Mesenchymal stem cell (in vitro differentiated cells and primary cell): Measurements from ENCODE around the gene SPATS2.

Experiments used
- DNase-seq: peaks from one replicate; pipeline ENCODE4 v3.0.0-alpha.2; 2013
- H2AFZ ChIP-seq: one replicate; pipeline ENCODE4 v1.6.1; 2013; ENCODE audit warnings: low read depth, mild to moderate bottlenecking, control low read depth, inconsistent platforms, low read length, moderate library complexity
- H2AK5ac ChIP-seq: 2 replicates; pipeline ENCODE4 v1.6.1; 2013; ENCODE audit warnings: low read length, moderate library complexity, mild to moderate bottlenecking, inconsistent platforms; ENCODE audit not compliant: severe bottlenecking
- H2BK120ac ChIP-seq: one replicate; pipeline ENCODE4 v1.6.1; 2013; ENCODE audit warnings: low read depth, mild to moderate bottlenecking, inconsistent platforms, low read length, moderate library complexity
- H2BK12ac ChIP-seq, 2 experiments: one replicate each; pipeline ENCODE4 v1.6.1; 2013; ENCODE audit warnings: inconsistent platforms in 2 of 2, low read length in 2 of 2, mild to moderate bottlenecking in 2 of 2, moderate library complexity in 2 of 2, control low read depth in 1 of 2
- H2BK15ac ChIP-seq: one replicate; pipeline ENCODE4 v1.6.1; 2013; ENCODE audit warnings: mild to moderate bottlenecking, low read depth, inconsistent platforms; ENCODE audit not compliant: poor library complexity, severe bottlenecking
- H2BK5ac ChIP-seq: 2 replicates; pipeline ENCODE4 v1.6.1; 2013; ENCODE audit warnings: low read depth, mild to moderate bottlenecking, low read length, control low read depth, inconsistent platforms; ENCODE audit not compliant: poor library complexity, severe bottlenecking
- H3K14ac ChIP-seq, 2 experiments: one replicate each; pipeline ENCODE4 v1.6.1; 2013; ENCODE audit warnings: inconsistent platforms in 2 of 2, low read length in 2 of 2, control low read depth in 1 of 2, mild to moderate bottlenecking in 1 of 2, moderate library complexity in 1 of 2
- H3K18ac ChIP-seq, 2 experiments: one replicate each; pipeline ENCODE4 v1.6.1; 2013; ENCODE audit warnings: inconsistent platforms in 2 of 2, low read length in 2 of 2, control low read depth in 1 of 2, low read depth in 1 of 2, mild to moderate bottlenecking in 1 of 2
- H3K23ac ChIP-seq, 2 experiments: one replicate each; pipeline ENCODE4 v1.6.1; 2013; ENCODE audit warnings: inconsistent platforms in 2 of 2, low read length in 2 of 2, mild to moderate bottlenecking in 2 of 2, moderate library complexity in 2 of 2, control low read depth in 1 of 2
- H3K27ac ChIP-seq: 2 replicates; pipeline ENCODE4 v1.5.1; 2013; ENCODE audit warnings: mild to moderate bottlenecking, moderate library complexity, low read length, control low read depth, inconsistent platforms; ENCODE audit not compliant: poor library complexity, severe bottlenecking
- H3K27me3 ChIP-seq, 2 experiments: 2 replicates each; pipeline versions ENCODE4 v1.6.1 to v1.7.0; 2013; ENCODE audit warnings: low read length in 2 of 2, mild to moderate bottlenecking in 2 of 2, moderate library complexity in 2 of 2, control low read depth in 1 of 2, inconsistent platforms in 1 of 2; ENCODE audit not compliant: control insufficient read depth in 1 of 2, insufficient read depth in 1 of 2
- H3K36me3 ChIP-seq, 2 experiments: 2 replicates each; pipeline versions ENCODE4 v1.6.1 to v1.7.0; 2013; ENCODE audit warnings: low read length in 2 of 2, control low read depth in 1 of 2, inconsistent platforms in 1 of 2, low read depth in 1 of 2, mild to moderate bottlenecking in 1 of 2; ENCODE audit not compliant: insufficient read depth in 2 of 2, control insufficient read depth in 1 of 2
- H3K4ac ChIP-seq, 2 experiments: one replicate each; pipeline ENCODE4 v1.6.1; 2013; ENCODE audit warnings: inconsistent platforms in 2 of 2, low read length in 2 of 2, mild to moderate bottlenecking in 2 of 2, moderate library complexity in 2 of 2, control low read depth in 1 of 2, low read depth in 1 of 2
- H3K4me1 ChIP-seq: 2 replicates; pipeline ENCODE4 v1.6.1; 2013; ENCODE audit warnings: low read depth, low read length, control low read depth; ENCODE audit not compliant: control insufficient read depth, insufficient read depth
- H3K4me2 ChIP-seq: 2 replicates; pipeline ENCODE4 v1.6.1; 2013; ENCODE audit warnings: low read length, mild to moderate bottlenecking, inconsistent platforms; ENCODE audit not compliant: poor library complexity, severe bottlenecking
- H3K4me3 ChIP-seq, 2 experiments: 2 replicates each; pipeline versions ENCODE4 v1.5.1 to v1.7.0; 2013; ENCODE audit warnings: low read length in 2 of 2, mild to moderate bottlenecking in 2 of 2, control low read depth in 1 of 2, low read depth in 1 of 2; ENCODE audit not compliant: insufficient read depth in 1 of 2
- H3K79me1 ChIP-seq: replicated peaks from 2 replicates; pipeline ENCODE4 v1.6.1; 2013; ENCODE audit warnings: mild to moderate bottlenecking, control low read depth, low read length, inconsistent platforms; ENCODE audit not compliant: poor library complexity, severe bottlenecking
- H3K9ac ChIP-seq: 2 replicates; pipeline ENCODE4 v1.7.0; 2013; ENCODE audit warnings: mild to moderate bottlenecking, low read length, moderate library complexity
- H3K9me3 ChIP-seq: 2 replicates; pipeline ENCODE4 v1.7.0; 2013; ENCODE audit warnings: mild to moderate bottlenecking, low read length; ENCODE audit not compliant: control insufficient read depth
- H4K8ac ChIP-seq: one replicate; pipeline ENCODE4 v1.6.1; 2013; ENCODE audit warnings: inconsistent platforms, mild to moderate bottlenecking, low read length, moderate library complexity
- H4K91ac ChIP-seq: one replicate; pipeline ENCODE4 v1.6.1; 2013; ENCODE audit warnings: mild to moderate bottlenecking, low read length, inconsistent platforms
- WGBS: methylation state at CpG from one replicate; pipeline ENCODE4 v1.1.7; 2013; ENCODE audit warnings: mixed read lengths; 5-methylcytosine and 5-hydroxymethylcytosine counted together

Gene SPATS2

DNA sequence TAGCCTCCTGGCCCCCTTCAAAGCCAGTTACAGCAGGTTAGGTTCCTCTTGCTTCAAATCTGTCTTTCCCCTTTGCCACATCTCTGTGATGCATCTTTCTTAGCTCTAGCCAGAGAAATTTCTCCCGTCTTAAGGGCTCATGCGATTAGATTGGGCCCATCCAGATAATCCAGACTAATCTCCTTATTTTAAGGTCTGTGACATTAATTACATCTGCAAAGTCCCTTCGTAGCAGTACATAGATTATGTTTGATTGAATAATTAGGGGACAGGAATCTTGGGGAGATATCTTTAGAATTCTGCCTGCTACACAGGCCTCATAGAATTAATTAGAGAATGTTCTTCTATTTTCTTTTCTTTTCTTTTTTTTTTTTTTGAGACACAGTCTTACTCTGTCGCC is 79.3 kb downstream of the SPATS2 start:
- H3K36me3 ChIP-seq: peaks cover 3 to 6% of the 10 kb centered on the region in 2 experiments
- no peak overlapping the region for H3K27ac ChIP-seq
- peaks cover 20% of the 10 kb centered on the region for H3K79me1 ChIP-seq
- H4K8ac ChIP-seq: no peak overlapping the region
- no peak overlapping the region for H3K18ac ChIP-seq
- H2BK15ac ChIP-seq: no peak overlapping the region
- no peak overlapping the region for H3K14ac ChIP-seq
- 100% methylated on average over 3 of the region's 4 CpGs for WGBS
- no peak overlapping the region for H2BK120ac ChIP-seq
- H4K91ac ChIP-seq: no peak overlapping the region
- no peaks in the 10 kb centered on the region for H3K27me3 ChIP-seq
- H2BK12ac ChIP-seq: no peak overlapping the region
- no peaks in the 10 kb centered on the region for H3K9me3 ChIP-seq
- no peak overlapping the region for H3K9ac ChIP-seq
- H2BK5ac ChIP-seq: no peak overlapping the region
- DNase-seq: no peak
- H3K4me2 ChIP-seq: no peak overlapping the region
- no peak overlapping the region for H3K4me3 ChIP-seq
- H3K4ac ChIP-seq: no peak overlapping the region
- no peaks in the 10 kb centered on the region for H3K4me1 ChIP-seq
- H2AK5ac ChIP-seq: no peak overlapping the region
- no peak overlapping the region for H3K23ac ChIP-seq
- no peak overlapping the region for H2AFZ ChIP-seq

DNA sequence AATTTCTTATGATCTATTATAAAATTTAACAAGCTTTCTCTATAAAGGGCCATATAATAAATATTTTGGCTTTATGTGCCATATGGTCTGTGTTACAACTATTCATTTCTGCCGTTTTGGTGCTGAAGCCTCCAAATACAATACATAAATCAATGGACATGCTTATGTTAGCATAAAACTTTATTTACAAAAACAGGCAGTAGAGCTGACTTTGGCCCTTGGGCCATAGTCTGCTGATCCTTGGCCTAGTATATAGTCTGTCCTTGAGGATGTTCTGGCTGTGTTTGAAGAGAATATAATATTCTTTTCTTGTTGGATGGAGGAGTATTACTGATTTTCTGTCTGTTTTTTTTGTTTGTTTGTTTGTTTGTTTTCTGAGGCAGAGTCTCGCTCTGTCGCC is 81.6 kb downstream of the SPATS2 start:
- H3K27me3 ChIP-seq: no peaks in the 10 kb centered on the region
- H2BK5ac ChIP-seq: no peak overlapping the region
- no peak overlapping the region for H3K4me2 ChIP-seq
- H3K9ac ChIP-seq: no peak overlapping the region
- DNase-seq: no peak
- no peak overlapping the region for H2BK15ac ChIP-seq
- H3K14ac ChIP-seq: no peak overlapping the region
- WGBS: 100% methylated on average over 2 of the region's 3 CpGs
- H3K18ac ChIP-seq: no peak overlapping the region
- no peak overlapping the region for H4K8ac ChIP-seq
- no peak overlapping the region for H3K4ac ChIP-seq
- H3K4me3 ChIP-seq: no peak overlapping the region
- no peak overlapping the region for H2AK5ac ChIP-seq
- no peak overlapping the region for H3K27ac ChIP-seq
- H3K9me3 ChIP-seq: no peaks in the 10 kb centered on the region
- peaks cover 0 to 3% of the 10 kb centered on the region in 2 experiments for H3K36me3 ChIP-seq
- H3K79me1 ChIP-seq: peaks cover 21% of the 10 kb centered on the region
- no peak overlapping the region for H3K23ac ChIP-seq
- no peak overlapping the region for H2AFZ ChIP-seq
- H4K91ac ChIP-seq: no peak overlapping the region
- no peak overlapping the region for H2BK120ac ChIP-seq
- H2BK12ac ChIP-seq: no peak overlapping the region
- no peaks in the 10 kb centered on the region for H3K4me1 ChIP-seq

DNA sequence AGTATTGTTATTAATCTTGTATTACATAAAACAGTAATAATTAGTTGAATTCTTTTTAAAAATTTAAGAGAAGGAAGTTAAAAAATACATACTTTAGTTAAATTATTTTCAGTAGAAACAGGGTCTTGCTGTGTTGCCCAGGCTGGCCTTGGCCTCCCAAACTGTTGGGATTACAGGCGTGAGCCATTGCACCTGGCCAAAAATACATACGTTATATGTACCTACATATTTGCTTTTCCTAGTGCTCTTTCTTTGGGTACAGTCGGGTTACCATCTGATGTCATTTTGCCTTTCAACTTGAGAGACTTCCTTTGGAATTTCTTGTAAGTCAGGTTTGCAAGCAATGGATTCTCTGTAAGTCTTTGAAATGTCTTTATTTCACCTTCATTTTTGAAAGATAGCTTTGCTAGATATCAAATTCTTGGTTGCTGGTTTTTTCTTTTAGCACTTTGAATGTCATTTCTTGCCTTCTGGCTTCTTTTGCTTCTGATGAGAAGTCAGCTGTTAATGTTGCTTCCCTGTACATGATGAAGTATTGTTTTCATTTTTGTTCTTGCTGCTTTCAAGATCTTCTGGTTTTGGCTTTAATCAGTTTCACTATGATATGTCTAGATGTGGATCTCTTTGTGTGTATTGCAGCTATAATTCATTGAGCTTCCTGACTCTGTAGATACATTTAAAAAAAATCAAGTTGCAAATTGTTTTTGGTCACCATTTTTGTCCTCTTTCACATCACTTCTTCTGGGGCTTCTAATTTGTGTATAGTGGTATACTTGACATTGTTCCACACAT is 84.4 kb downstream of the SPATS2 start:
- H3K4me2 ChIP-seq: no peak overlapping the region
- no peak overlapping the region for H3K18ac ChIP-seq
- no peaks in the 10 kb centered on the region for H3K36me3 ChIP-seq
- H3K4me3 ChIP-seq: no peak overlapping the region
- H2AFZ ChIP-seq: no peak overlapping the region
- H3K27ac ChIP-seq: no peak overlapping the region
- peaks cover 19% of the 10 kb centered on the region for H3K79me1 ChIP-seq
- WGBS: 94% methylated on average over 3 of the region's 3 CpGs
- no peak overlapping the region for H2BK120ac ChIP-seq
- no peaks in the 10 kb centered on the region for H3K9me3 ChIP-seq
- no peak overlapping the region for H2BK12ac ChIP-seq
- H2AK5ac ChIP-seq: no peak overlapping the region
- no peak overlapping the region for H3K4ac ChIP-seq
- H3K9ac ChIP-seq: no peak overlapping the region
- no peaks in the 10 kb centered on the region for H3K27me3 ChIP-seq
- no peak overlapping the region for H3K23ac ChIP-seq
- H4K91ac ChIP-seq: no peak overlapping the region
- no peak for DNase-seq
- H2BK5ac ChIP-seq: no peak overlapping the region
- H3K4me1 ChIP-seq: peaks cover 4% of the 10 kb centered on the region
- no peak overlapping the region for H4K8ac ChIP-seq
- no peak overlapping the region for H3K14ac ChIP-seq
- H2BK15ac ChIP-seq: no peak overlapping the region

DNA sequence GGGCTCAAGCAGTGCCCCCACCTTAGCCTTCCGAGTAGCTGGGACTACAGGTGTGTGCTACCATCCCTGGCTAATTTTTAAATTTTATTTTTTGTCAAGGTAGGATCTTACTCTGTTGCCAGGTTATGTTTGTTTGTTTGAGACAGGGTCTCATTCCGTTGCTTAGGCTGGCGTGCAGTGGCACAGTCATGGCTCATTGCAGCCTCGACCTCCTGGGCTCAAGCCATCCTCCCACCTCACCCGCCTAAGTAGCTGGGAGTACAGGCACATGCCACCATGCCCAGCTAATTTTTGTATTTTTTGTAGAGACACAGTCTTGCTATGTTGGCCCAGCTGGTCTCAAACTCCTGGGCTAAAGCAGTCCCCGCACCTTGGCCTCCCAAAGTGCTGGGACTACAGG is 88.2 kb downstream of the SPATS2 start:
- WGBS: 94% methylated on average over 6 of the region's 6 CpGs
- H3K79me1 ChIP-seq: peaks cover 25% of the 10 kb centered on the region
- no peak for DNase-seq

More for the DNA sequence above, 88.2 kb downstream of the SPATS2 start:
- no peaks in the 10 kb centered on the region for H3K9me3 ChIP-seq
- H3K36me3 ChIP-seq: peaks cover 0 to 5% of the 10 kb centered on the region in 2 experiments
- H4K91ac ChIP-seq: no peak overlapping the region
- H3K4ac ChIP-seq: no peak overlapping the region
- H3K9ac ChIP-seq: no peak overlapping the region
- no peak overlapping the region for H2BK5ac ChIP-seq
- H3K4me1 ChIP-seq: peaks cover 4% of the 10 kb centered on the region
- H2AK5ac ChIP-seq: no peak overlapping the region
- no peak overlapping the region for H3K23ac ChIP-seq
- no peak overlapping the region for H3K4me3 ChIP-seq
- no peak overlapping the region for H4K8ac ChIP-seq
- no peak overlapping the region for H2BK120ac ChIP-seq
- H3K14ac ChIP-seq: no peak overlapping the region
- no peaks in the 10 kb centered on the region for H3K27me3 ChIP-seq
- H2BK15ac ChIP-seq: no peak overlapping the region
- H3K27ac ChIP-seq: no peak overlapping the region
- no peak overlapping the region for H3K18ac ChIP-seq
- no peak overlapping the region for H2AFZ ChIP-seq
- H3K4me2 ChIP-seq: no peak overlapping the region
- no peak overlapping the region for H2BK12ac ChIP-seq
